ENCODE data around the gene PDE4B. TPM values are rescaled to one million over a fixed set of nuclear protein-coding genes. Genes with fewer than 3 reads are reported as not detected.

The PDE4B gene
- total and polyA plus RNA-seq, 9 donors, result 1.7 to 8.2 (median 5.1) TPM

GRCh38 chr1:66274634-66275033 is 481.9 kb downstream of the PDE4B start:
- no peak for TF ChIP-seq POLR2A (IDR thresholded peaks at IDR 0.05)
- TF ChIP-seq EP300 (IDR thresholded peaks at IDR 0.05), result no peak
- no peak for TF ChIP-seq CTCF (IDR thresholded peaks at IDR 0.05)
- WGBS, 3 donors, result 47 to 60% (median 52%) methylated on average over 1 of the region's 1 CpG
- H3K36me3 ChIP-seq, result no peaks in the 10 kb centered on the region
- H3K4me3 ChIP-seq, result no peak overlapping the region
- H3K27ac ChIP-seq, result no peak overlapping the region
- peaks cover 8% of the 10 kb centered on the region for H3K4me1 ChIP-seq (ENCODE audit: insufficient read depth)
- H3K27me3 ChIP-seq, result no peaks in the 10 kb centered on the region
- intact Hi-C loops (cut with DNase I), result loop anchor here in 1 of 4 donors (10.0 kb wide), 2 partner anchors 60 to 650 kb away; partner anchors contain the start of genes DNAI4 and MIER1
- no peak for DNase-seq
- H3K9me3 ChIP-seq, result no peaks in the 10 kb centered on the region

- Histone ChIP-seq H3K27ac (no peak overlapping the region), H3K4me3 (no peak overlapping the region), H3K36me3 (no peaks in the 10 kb centered on the region), H3K27me3 (no peaks in the 10 kb centered on the region), H3K9me3 (no peaks in the 10 kb centered on the region), H3K4me1 (ENCODE audit: insufficient read depth) (peaks cover 8% of the 10 kb centered on the region)
- intact Hi-C loops (cut with DNase I), result loop anchor here in 1 of 4 donors (10.0 kb wide), 2 partner anchors 60 to 650 kb away; partner anchors contain the start of genes DNAI4 and MIER1
- DNase-seq, result no peak
- 96 to 100% (median 98%) methylated on average over 1 of the region's 1 CpG for WGBS, 3 donors
- TF ChIP-seq POLR2A (IDR thresholded peaks at IDR 0.05), result no peak
- TF ChIP-seq EP300 (IDR thresholded peaks at IDR 0.05), result no peak
- TF ChIP-seq CTCF (IDR thresholded peaks at IDR 0.05), result no peak
Measured at GRCh38 chr1:66275083-66275482, 482.4 kb downstream of the PDE4B start.

GRCh38 chr1:66275601-66276023 is 482.9 kb downstream of the PDE4B start:
- Histone ChIP-seq H3K4me1 (ENCODE audit: insufficient read depth) (peaks cover 4% of the 10 kb centered on the region), H3K9me3 (no peaks in the 10 kb centered on the region), H3K4me3 (no peak overlapping the region), H3K36me3 (no peaks in the 10 kb centered on the region), H3K27ac (no peak overlapping the region), H3K27me3 (no peaks in the 10 kb centered on the region)
- TF ChIP-seq CTCF (IDR thresholded peaks at IDR 0.05), result no peak
- no peak for TF ChIP-seq EP300 (IDR thresholded peaks at IDR 0.05)
- no peak for TF ChIP-seq POLR2A (IDR thresholded peaks at IDR 0.05)
- DNase-seq, result no peak
- WGBS, 3 donors, result 87 to 90% (median 89%) methylated on average over 5 of the region's 5 CpGs
- intact Hi-C loops (cut with DNase I), result loop anchor here in 1 of 4 donors (10.0 kb wide), 2 partner anchors 59 to 649 kb away; partner anchors contain the start of genes DNAI4 and MIER1

- intact Hi-C loops (cut with DNase I), result loop anchor here in 1 of 4 donors (10.0 kb wide), 2 partner anchors 59 to 649 kb away; partner anchors contain the start of genes DNAI4 and MIER1
- peaks cover 4% of the 10 kb centered on the region for H3K4me1 ChIP-seq (ENCODE audit: insufficient read depth)
- H3K9me3 ChIP-seq, result no peaks in the 10 kb centered on the region
- no peak overlapping the region for H3K4me3 ChIP-seq
- no peak overlapping the region for H3K27ac ChIP-seq
- H3K36me3 ChIP-seq, result no peaks in the 10 kb centered on the region
- H3K27me3 ChIP-seq, result no peaks in the 10 kb centered on the region
- TF ChIP-seq EP300 (IDR thresholded peaks at IDR 0.05) (no peak), POLR2A (IDR thresholded peaks at IDR 0.05) (no peak), CTCF (IDR thresholded peaks at IDR 0.05) (no peak)
- DNase-seq, result no peak
- 94 to 95% (median 95%) methylated on average over 3 of the region's 3 CpGs for WGBS, 3 donors
Measured at GRCh38 chr1:66276218-66276617, 483.5 kb downstream of the PDE4B start.
